GM19455 (cell line): Measurements from ENCODE around the gene API5.

Experiments
- ATAC-seq: cut with Tn5 transposase; IDR thresholded peaks from one replicate; pipeline ENCODE4 v1.9.1; 2021; ENCODE audit not compliant: unreplicated experiment

The API5 gene

GRCh38 chr11:43358801-43359421 is 47.1 kb downstream of the API5 start, which contains the start of gene TTC17:
TTC17 (plus strand) TSS chr11:43358920; CDS start chr11:43358955, 35 bp downstream.
- peak; percentile 96 for ATAC-seq

GRCh38 chr11:43359422-43359818 is 47.6 kb downstream of the API5 start:
- peak; percentile 50 for ATAC-seq

- ATAC-seq: no peak
These were observed 48.7 kb downstream of the API5 start for GRCh38 chr11:43360361-43361032.

GRCh38 chr11:43366677-43367076 is 54.9 kb downstream of the API5 start:
- no peak for ATAC-seq

GRCh38 chr11:43367382-43368178 is 55.8 kb downstream of the API5 start:
- no peak for ATAC-seq

GRCh38 chr11:43376065-43376464 is 64.3 kb downstream of the API5 start:
- no peak for ATAC-seq

GRCh38 chr11:43376594-43376993 is 64.8 kb downstream of the API5 start:
- no peak for ATAC-seq

- no peak for ATAC-seq
These were observed 65.6 kb downstream of the API5 start for GRCh38 chr11:43377389-43377788.

- ATAC-seq: no peak
These were observed 67.1 kb downstream of the API5 start for GRCh38 chr11:43378897-43379296.

GRCh38 chr11:43381802-43382201 is 70.0 kb downstream of the API5 start:
- no peak for ATAC-seq

GRCh38 chr11:43382614-43383013 is 70.8 kb downstream of the API5 start:
- ATAC-seq: no peak

- ATAC-seq: no peak
These were observed 72.6 kb downstream of the API5 start for GRCh38 chr11:43384393-43384792.

- ATAC-seq: no peak
These were observed 80.9 kb downstream of the API5 start for GRCh38 chr11:43392713-43393112.

- ATAC-seq: no peak
These were observed 82.1 kb downstream of the API5 start for GRCh38 chr11:43393765-43394355.
